GM18526 (cell line): Measurements from ENCODE around the gene TMPRSS7.

ENCODE experiments used
- POLR2A ChIP-seq: IDR thresholded peaks from 3 replicates; pipeline ENCODE4 v1.6.1; 2011; ENCODE audit not compliant: insufficient read length; ENCODE audit errors: extremely low read depth

Gene TMPRSS7

DNA sequence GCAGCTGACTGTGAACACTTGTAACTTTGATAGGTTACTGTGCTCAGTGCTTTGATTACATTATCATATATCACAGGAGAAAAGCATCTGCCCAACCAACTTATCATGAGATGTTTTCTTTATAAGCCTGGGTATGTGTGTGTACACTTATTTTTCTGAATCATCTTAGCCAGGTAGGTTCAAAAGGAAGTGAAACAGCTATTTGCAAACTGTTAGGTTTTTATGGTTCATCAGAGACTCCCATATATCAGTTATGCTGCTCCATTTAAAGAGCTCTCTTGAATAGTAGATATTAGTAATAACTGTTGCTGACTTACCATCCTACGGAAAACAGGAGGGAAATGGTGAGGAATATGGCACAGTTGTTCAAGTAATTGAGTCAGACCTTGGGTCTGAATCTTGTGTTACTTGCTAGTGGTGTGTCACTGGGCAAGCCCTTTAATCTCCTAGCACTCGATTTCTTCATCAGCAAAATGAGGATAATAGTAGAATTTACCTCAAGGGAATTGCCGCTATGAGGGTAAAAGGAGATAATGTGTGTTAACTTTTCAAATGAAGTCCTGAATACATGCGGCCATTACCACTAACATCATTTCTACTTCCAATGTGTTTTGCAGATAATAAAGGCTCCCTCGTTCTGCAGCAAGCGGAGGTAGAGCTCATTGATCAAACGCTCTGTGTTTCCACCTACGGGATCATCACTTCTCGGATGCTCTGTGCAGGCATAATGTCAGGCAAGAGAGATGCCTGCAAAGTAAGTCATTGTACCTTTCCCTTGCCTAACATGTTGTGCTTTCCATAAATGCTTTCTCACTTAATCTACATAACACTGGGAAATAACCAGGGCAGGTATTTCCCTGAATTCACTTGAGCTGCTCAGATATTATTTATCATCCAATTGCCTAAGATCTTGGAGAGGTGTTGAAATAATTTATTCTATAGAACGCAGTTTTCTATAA is 43.9 kb downstream of the TMPRSS7 start:
- TF ChIP-seq POLR2A: no peak

DNA sequence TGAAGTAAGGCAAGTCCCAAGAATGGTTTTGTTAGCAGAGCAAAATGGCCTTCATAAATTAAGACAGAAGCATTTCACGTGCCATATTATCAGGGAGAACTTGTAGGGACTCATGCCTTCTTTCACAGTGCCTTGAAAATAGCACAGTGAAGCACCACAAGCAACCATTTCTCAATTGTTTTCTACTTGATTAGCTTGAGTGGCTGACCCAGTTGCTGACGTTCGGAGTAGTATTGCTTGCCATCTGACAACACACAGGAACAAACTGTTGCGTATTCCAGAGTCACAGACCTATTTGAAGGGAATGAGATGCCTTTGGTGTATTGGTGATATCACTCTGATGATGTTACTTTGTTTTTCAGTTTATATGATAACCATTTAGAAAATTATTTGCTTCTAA is 48.7 kb downstream of the TMPRSS7 start:
- no peak for TF ChIP-seq POLR2A

DNA sequence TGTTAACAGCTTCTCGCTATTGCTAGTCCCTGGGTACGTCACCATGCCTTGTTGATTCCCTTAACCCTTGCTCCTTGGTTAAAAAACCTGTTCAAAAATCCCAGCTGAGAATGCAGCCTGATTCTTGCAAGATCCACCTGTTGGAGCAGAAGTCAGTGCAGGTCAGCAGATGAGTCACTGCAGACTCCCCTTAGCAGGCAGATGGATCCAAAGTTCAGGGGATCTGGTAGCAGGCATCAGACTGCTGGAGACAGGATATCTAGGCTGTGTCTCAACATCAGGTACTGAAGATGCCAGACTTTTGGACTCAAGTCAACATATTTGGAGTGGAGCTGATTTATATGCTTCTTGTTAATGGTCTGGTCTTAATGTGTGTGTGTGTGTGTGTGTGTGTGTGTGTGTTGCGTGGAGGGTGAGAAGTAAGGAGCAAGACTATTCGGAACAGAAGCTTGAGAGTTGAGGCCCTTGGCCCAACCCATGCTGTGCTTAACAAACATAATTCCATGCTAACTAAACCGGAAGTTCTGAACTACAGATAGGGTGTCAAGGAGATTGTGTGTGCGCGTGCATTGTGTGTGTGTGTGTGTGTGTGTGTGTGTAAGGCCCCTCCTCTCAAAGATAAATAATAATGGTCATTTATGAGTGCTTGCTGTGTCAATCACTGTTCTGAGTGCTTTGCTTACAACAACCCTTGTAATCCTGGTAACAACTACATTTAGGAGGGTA is 50.6 kb downstream of the TMPRSS7 start:
- TF ChIP-seq POLR2A: no peak

DNA sequence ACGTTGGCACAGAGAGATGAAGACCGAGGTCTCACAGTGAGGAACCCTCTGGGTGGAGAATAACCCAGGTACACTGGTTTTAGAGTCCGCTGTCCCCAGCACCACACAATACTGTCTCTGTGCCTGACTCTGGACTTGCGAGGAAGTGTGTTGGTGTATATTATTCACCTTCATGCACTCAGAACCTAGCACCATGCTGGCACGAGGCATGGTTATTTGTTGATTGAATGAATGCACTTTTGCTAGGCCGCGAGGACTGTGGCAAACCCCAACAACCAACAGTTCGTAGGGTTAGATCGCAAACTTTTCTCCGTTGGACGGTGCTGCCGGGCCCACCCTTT is 51.2 kb downstream of the TMPRSS7 start:
- no peak for TF ChIP-seq POLR2A

DNA sequence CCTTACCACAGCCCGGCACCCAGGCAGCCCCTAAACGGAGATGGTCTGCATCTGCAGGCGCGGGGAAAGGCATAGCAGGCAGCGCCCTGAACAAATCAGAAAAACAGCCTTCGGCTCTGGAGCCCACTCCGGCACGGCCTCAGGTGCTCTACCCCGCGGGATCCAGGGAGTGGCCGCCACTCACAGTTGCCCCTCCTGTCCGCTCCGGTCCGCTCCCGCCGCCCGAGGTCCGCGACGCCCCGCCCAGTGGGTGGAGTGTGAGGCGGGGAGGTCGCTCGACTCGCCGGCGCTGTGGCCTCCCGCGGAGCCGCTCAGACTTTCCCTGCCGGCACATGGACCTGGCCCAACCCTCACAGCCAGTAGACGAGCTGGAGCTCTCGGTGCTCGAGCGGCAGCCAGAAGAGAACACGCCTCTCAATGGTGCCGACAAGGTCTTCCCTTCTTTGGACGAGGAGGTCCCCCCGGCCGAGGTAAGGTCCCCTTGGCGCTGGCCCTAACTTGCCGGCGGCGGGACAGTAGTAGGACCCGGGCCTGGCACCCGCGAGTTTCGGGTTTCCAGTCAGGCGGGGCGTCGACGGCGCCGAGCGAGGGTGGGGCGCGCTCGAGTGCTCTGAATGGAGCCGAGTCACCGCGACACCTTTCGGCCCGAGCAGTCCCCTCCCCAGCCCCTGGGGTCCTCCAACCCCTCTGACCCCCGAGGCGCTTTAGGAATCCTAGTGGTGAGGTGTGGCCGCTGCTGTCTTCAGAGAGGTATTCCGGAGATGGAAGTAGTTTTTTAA is 51.7 kb downstream of the TMPRSS7 start, which contains the start of gene C3orf52:
TSS of gene C3orf52 (plus strand) at position 314 of the 779 bp plus-strand sequence. CDS start at position 333, 19 bp downstream.
- TF ChIP-seq POLR2A: no peak

DNA sequence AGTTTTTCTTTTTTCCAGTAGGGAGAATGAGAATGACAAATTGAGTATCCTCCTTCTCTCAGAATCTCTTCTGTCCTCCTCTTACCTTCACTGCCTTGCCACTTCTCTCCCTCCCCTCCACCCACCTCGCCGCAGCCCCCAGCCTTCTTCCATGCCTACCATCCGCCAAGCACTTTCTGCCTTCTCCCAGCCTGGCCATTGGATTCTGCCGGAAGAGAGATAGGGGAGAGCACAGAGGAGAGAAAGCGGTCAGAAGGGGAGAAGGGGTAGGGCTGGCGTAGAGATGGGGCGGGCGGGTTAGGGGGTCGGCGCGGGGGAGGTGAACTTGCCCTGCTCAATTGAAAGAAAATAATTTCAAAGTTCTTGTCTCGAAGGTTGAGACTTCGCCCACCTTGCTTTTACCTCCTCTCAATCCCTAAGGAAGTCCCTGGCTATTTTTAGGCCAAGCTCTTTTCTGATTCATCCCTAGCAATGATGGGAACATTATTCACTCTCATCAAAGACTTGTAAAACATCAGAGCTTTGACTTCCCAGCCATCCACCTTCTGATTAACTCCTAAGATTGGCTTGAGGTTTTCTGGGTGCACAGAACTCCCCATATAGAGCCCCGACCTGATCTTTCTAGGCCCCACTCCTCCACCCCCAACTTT is 52.5 kb downstream of the TMPRSS7 start:
- TF ChIP-seq POLR2A: no peak

DNA sequence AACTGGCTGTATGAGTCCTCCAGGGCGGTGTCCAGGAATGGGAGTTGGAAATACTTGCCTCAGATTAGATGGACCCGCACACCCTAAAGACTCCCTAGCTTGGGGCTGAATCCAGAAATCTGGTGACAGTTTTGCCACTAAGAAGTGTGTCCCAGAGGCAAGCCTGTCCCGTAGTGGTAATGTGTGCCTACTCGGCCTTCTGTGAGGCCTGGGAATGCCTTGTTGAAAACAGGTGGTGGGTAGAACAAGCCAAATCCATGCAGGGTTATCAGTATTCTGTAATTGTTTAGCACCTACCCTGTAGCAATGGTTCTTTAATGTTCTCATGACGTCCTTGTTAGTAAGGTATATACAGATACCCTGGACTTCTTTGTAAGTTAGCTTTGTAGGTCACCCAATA is 53.2 kb downstream of the TMPRSS7 start:
- TF ChIP-seq POLR2A: no peak

DNA sequence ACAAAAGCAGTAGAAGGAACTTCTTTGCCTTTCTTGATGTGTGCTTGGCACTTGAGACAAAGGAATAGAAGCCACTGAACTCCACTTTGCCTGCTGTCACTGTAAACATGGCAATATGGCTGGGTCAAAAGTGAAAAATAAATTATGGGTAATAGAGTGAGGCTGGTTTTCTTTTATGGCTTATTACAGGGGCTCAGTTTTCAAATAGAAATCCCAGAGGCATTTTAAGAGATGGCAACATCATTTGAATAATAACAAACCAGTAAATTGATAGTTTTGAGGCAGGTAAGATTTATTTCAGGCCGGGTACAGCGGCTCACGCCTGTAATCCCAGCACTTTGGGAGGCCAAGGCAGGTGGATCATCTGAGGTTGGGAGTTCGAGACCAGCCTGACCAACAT is 54.4 kb downstream of the TMPRSS7 start:
- no peak for TF ChIP-seq POLR2A

DNA sequence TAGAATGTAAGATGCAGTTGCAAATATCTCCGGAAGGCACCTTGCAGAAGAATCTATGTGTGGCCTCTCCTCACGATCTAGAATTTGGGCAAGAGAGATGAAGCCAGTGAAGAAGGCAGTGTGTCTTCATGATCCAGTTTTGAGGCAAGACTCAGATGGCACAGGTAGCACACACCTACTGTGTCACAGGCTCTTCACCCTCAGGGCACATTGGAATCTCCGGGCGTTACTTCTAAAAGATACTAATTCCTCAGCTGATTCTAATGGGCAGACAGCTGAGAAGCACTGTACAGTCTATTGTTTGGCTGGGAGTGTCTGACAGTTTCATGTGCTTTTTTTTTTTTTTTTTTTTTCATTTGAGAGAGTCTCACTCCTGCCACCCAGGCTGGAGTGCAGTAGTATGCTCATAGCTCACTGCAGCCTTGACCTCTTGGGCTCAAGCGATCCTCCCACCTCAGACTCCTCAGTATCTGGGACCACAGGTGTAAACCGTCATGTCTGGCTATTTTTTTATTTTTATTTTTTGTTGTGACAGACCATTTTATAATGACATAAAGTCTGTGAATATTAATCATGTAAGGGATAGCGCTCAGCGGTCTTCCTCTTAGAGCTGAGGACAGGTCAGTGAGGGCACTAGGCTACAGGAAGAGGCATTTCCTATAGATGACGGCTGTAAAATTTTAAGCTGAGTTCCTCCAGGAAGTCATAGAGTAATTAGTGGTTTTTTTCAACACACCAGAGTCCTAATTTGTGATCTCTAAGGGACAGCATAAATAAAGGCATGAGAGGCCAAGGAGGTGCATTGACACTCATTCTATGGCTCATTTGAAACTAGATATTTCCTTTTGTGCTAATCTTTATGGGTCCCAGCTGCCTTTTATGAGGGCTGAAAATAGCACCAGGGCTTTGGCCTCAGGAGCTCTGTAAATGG is 55.7 kb downstream of the TMPRSS7 start:
- TF ChIP-seq POLR2A: no peak

DNA sequence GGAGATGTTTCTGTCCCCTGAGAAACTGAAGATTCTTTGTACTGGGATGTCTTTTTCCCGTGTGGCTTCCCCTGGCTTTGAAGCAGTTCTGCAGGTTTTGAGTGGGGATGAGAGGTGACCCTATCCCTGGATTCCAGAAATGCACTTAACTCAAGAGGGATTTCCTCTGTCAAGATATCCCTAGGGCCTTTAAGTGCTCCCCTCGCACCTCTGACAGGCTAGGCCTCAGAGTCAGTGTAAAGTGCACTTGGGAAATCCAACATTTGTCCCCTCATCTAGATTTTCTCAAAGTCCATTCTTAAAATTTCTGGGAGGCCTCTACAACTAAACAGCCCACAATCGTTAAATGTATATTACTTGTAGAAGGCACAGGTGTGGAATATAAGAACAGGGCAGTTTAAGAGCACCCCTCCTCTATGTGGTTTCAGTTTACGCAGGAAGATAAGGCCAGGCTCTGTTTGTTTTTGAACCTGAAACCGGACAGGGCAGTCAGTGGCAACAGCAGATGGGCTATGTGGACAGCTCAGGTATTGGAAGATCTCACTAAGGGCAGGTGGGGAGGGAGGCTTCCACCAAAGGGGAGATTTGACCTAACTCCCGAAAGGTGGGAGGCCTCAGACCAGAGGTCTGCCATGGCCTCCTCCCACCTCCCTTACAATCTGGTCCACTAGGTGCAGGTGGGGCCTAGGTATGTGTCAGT is 56.5 kb downstream of the TMPRSS7 start:
- TF ChIP-seq POLR2A: no peak

DNA sequence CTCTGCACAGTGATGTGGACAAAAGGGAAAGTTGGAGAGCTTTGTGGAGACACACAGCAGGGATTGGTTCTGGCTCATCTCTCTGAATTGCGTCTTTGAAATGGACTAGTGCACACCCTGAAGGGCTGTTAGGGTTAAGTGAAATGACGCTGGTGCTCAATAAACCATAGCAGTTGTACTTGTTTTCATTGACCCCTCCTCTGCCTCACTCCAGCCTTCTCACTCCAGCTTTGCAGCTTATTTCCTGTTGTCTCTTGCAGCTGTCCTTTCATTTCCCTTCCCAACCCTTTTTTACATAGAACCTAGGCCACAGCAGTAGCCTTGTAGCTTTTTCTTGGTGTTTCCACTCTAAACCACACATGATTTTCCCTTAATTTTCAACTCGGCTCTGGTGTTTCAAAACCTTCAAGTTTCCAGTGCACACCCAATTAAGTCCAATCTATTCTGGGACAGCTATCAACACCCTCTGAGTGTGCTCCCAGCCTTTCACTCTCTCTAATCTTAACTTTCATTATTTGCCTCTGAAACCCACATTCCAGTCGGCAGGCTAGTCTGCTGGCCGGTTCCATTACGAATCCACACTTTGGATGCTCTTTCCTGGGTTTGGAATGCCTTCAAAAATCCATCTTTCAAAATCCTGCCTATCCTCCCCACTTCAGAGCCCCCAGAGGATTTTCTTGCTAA is 58.1 kb downstream of the TMPRSS7 start:
- TF ChIP-seq POLR2A: no peak

DNA sequence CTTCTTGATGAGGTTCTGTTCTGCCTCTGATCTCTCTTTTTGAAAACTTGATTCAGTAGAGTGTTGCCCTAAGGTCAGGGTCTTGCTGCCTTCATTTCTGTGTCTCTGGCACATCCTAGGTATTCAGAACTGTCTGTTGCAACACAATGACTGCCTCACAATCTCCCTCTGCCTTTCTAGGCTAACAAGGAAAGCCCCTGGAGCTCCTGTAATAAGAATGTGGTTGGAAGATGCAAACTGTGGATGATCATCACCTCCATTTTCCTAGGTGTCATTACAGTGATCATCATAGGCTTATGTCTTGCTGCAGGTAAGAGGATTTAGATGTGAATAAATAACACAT is 58.6 kb downstream of the TMPRSS7 start:
- no peak for TF ChIP-seq POLR2A

DNA sequence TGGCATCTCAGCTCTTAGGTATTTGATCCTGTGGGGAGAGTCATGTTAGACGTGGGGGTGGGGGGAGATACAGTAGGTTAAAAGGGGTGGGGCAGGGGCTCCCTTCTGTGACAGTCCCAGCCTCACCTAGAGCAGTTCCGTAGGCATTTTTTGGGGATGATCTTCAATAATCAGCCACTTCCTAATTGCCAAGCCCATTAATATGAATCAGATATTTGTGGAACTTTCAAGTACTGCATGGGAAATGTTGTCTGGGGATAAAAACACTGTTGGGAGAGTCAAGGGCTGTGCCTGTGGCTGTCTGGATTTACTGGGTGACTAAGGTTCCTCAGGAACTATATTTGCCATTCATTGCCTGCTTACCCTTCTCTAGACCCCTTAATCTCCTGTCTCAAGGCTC is 61.2 kb downstream of the TMPRSS7 start:
- TF ChIP-seq POLR2A: no peak
